MM.1S (cell line): ENCODE results near the gene PI4K2A.
A peak's percentile ranks its signal among the peaks of the same experiment; 100 is the strongest.

Source experiments
- DNase-seq: peaks from one replicate; pipeline ENCODE4 v3.0.0-alpha.2; 2015
- H2AFZ ChIP-seq: fragments of 300-600 bp; sonication (generic); 2 replicates; pipeline ENCODE4 v1.6.0; 2016; ENCODE audit warnings: antibody characterized with exemption, low read length
- H3F3A ChIP-seq: fragments of 300-600 bp; sonication (generic); 2 replicates; pipeline ENCODE4 v1.6.1; 2016; ENCODE audit warnings: mild to moderate bottlenecking, antibody characterized with exemption, low read length, moderate library complexity, mixed read lengths; ENCODE audit not compliant: insufficient read depth
- H3K27ac ChIP-seq: fragments of 300-600 bp; sonication (generic); 2 replicates; pipeline ENCODE4 v1.5.1; 2016; ENCODE audit warnings: mild to moderate bottlenecking, low read length
- H3K27me3 ChIP-seq: fragments of 300-600 bp; sonication (generic); replicated peaks from 2 replicates; pipeline ENCODE4 v1.6.0; 2016; ENCODE audit warnings: low read length; ENCODE audit not compliant: insufficient read depth
- H3K36me3 ChIP-seq: fragments of 300-600 bp; sonication (generic); replicated peaks from 2 replicates; pipeline ENCODE4 v1.6.1; 2016; ENCODE audit warnings: mild to moderate bottlenecking, low read length, mixed read lengths; ENCODE audit not compliant: insufficient read depth
- H3K4me1 ChIP-seq: fragments of 300-600 bp; sonication (generic); 2 replicates; pipeline ENCODE4 v1.6.1; 2016; ENCODE audit warnings: low read length, mixed read lengths
- H3K4me2 ChIP-seq: fragments of 300-600 bp; sonication (generic); 2 replicates; pipeline ENCODE4 v1.6.0; 2016; ENCODE audit warnings: low read depth, low read length
- H3K4me3 ChIP-seq: fragments of 300-600 bp; sonication (generic); 2 replicates; pipeline ENCODE4 v1.5.1; 2016; ENCODE audit warnings: low read length, mixed read lengths
- H3K79me2 ChIP-seq: fragments of 300-600 bp; sonication (generic); 2 replicates; pipeline ENCODE4 v1.6.1; 2016; ENCODE audit warnings: mixed run types, low read length, mixed read lengths
- H3K9ac ChIP-seq: fragments of 300-600 bp; sonication (generic); 2 replicates; pipeline ENCODE4 v1.6.1; 2016; ENCODE audit warnings: low read length, mixed read lengths
- H3K9me2 ChIP-seq: fragments of 300-600 bp; sonication (generic); replicated peaks from 2 replicates; pipeline ENCODE4 v1.6.1; 2016; ENCODE audit warnings: mild to moderate bottlenecking, low read length, mixed read lengths; ENCODE audit not compliant: insufficient read depth
- H3K9me3 ChIP-seq: fragments of 300-600 bp; sonication (generic); replicated peaks from 2 replicates; pipeline ENCODE4 v1.6.1; 2016; ENCODE audit warnings: mild to moderate bottlenecking, low read length, mixed read lengths; ENCODE audit not compliant: insufficient read depth
- H4K20me1 ChIP-seq: fragments of 300-600 bp; sonication (generic); 2 replicates; pipeline ENCODE4 v1.6.1; 2016; ENCODE audit warnings: mild to moderate bottlenecking, low read length, moderate library complexity, mixed read lengths; ENCODE audit not compliant: insufficient read depth
- EZH2 ChIP-seq: fragments of 300-600 bp; sonication (generic); optimal IDR thresholded peaks from 2 replicates; pipeline ENCODE3; 2017; ENCODE audit warnings: low read depth, mild to moderate bottlenecking, antibody characterized with exemption, low read length, mixed read lengths
- EZH2phosphoT487 ChIP-seq: fragments of 300-600 bp; sonication (generic); IDR thresholded peaks from 2 replicates; pipeline ENCODE4 v1.6.1; 2018; ENCODE audit warnings: antibody characterized with exemption, low read length
- TF ChIP-seq, protein P1 (sequence below): fragments of 300-600 bp; sonication (generic); IDR thresholded peaks from 2 replicates; pipeline ENCODE4 v1.5.1; 2016; ENCODE audit warnings: antibody characterized with exemption, low read length, mixed read lengths

PI4K2A gene

DNA sequence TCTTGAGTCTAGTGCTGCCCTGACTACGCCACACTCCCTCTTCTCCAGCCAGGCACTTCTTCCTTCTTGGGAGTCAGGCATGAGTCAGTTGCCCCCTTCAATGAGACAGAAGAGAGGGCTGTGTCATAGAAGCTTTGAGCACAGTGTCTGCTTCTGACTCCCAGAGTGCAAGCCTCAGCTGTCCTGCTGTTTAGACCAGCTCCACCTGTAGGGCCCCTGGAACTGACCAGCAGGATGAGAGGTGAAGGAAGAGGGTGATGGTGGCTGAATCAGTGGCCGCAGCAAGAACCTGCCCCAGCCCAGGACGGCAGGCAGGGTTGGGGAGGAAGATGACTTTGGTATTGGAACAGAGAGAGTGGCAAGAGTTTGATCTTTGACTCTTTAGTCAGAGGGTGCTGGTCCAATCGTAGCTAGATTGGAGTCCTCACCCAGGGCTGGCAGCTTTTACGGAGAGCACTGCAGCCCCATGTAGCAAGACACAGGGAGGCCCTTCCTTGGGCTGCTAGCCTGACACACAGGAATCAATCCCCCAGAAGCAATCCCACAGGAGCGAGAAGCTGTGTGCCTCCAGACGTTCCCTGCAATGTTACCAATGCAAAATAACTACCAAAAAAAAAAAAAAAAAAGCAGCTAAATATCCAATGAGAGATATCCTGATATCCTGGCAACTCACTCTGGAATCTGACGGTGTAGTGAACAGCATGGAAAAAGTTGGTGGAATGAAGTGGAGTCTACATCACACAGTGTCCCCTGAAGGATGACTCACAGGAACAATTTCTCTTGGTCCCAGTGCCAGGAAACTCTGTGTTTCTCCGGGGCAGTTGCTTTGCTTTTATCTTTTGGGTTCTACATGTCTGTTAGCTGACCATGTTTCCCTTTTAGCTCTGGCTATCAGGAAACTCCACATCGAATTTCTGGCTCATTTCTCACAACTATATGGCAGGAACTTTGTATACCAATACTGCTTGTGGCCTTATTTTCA lies 44.1 kb upstream of the PI4K2A start:
- Histone ChIP-seq H3K4me3 (no peak overlapping the region), H3K36me3 (no peaks in the 10 kb centered on the region), H3K27ac (no peak overlapping the region), H3K4me1 (no peaks in the 10 kb centered on the region), H2AFZ (no peak overlapping the region), H3F3A (no peaks in the 10 kb centered on the region), H4K20me1 (no peaks in the 10 kb centered on the region), H3K79me2 (no peaks in the 10 kb centered on the region), H3K9me2 (no peaks in the 10 kb centered on the region), H3K4me2 (no peak overlapping the region), H3K9me3 (no peaks in the 10 kb centered on the region), H3K9ac (no peak overlapping the region), H3K27me3 (no peaks in the 10 kb centered on the region)
- no peak for DNase-seq
- TF ChIP-seq, protein P1, sequence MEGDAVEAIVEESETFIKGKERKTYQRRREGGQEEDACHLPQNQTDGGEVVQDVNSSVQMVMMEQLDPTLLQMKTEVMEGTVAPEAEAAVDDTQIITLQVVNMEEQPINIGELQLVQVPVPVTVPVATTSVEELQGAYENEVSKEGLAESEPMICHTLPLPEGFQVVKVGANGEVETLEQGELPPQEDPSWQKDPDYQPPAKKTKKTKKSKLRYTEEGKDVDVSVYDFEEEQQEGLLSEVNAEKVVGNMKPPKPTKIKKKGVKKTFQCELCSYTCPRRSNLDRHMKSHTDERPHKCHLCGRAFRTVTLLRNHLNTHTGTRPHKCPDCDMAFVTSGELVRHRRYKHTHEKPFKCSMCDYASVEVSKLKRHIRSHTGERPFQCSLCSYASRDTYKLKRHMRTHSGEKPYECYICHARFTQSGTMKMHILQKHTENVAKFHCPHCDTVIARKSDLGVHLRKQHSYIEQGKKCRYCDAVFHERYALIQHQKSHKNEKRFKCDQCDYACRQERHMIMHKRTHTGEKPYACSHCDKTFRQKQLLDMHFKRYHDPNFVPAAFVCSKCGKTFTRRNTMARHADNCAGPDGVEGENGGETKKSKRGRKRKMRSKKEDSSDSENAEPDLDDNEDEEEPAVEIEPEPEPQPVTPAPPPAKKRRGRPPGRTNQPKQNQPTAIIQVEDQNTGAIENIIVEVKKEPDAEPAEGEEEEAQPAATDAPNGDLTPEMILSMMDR: no peak
- TF ChIP-seq EZH2 (no peak), EZH2phosphoT487 (no peak)

- Histone ChIP-seq H3K4me2 (no peak overlapping the region), H3K9me2 (no peaks in the 10 kb centered on the region), H3F3A (no peaks in the 10 kb centered on the region), H4K20me1 (no peaks in the 10 kb centered on the region), H2AFZ (no peak overlapping the region), H3K4me1 (no peaks in the 10 kb centered on the region), H3K4me3 (no peak overlapping the region), H3K36me3 (no peaks in the 10 kb centered on the region), H3K27ac (no peak overlapping the region), H3K9me3 (no peaks in the 10 kb centered on the region), H3K9ac (no peak overlapping the region), H3K79me2 (no peaks in the 10 kb centered on the region), H3K27me3 (no peaks in the 10 kb centered on the region)
- TF ChIP-seq, protein P1: no peak
- no peak for TF ChIP-seq EZH2phosphoT487
- TF ChIP-seq EZH2: no peak
- peak; percentile 10 for DNase-seq
Observed at GRCh38 chr10:97597778-97598177, 42.7 kb upstream of the PI4K2A start.

GRCh38 chr10:97598407-97599271 lies 41.8 kb upstream of the PI4K2A start:
- H3K4me2 ChIP-seq: no peak overlapping the region
- no peaks in the 10 kb centered on the region for H3K79me2 ChIP-seq

More at GRCh38 chr10:97598407-97599271, 41.8 kb upstream of the PI4K2A start:
- H3K4me1 ChIP-seq: no peaks in the 10 kb centered on the region
- no peaks in the 10 kb centered on the region for H4K20me1 ChIP-seq
- H3K4me3 ChIP-seq: no peak overlapping the region
- no peaks in the 10 kb centered on the region for H3K9me3 ChIP-seq
- no peak overlapping the region for H3K27ac ChIP-seq
- no peaks in the 10 kb centered on the region for H3F3A ChIP-seq
- TF ChIP-seq EZH2: no peak
- TF ChIP-seq EZH2phosphoT487: no peak
- TF ChIP-seq, protein P1: no peak
- H3K36me3 ChIP-seq: no peaks in the 10 kb centered on the region
- DNase-seq: no peak
- H2AFZ ChIP-seq: no peak overlapping the region
- no peaks in the 10 kb centered on the region for H3K9me2 ChIP-seq
- H3K27me3 ChIP-seq: no peaks in the 10 kb centered on the region
- H3K9ac ChIP-seq: no peak overlapping the region
